K562 (cell line): Measurements from ENCODE around the gene PDIA4. TPM values are rescaled to one million over a fixed set of nuclear protein-coding genes. Genes with fewer than 3 reads are reported as not detected.
A peak's percentile ranks its signal among the peaks of the same experiment; 100 is the strongest.

ENCODE experiments used
- BCOR ChIP-seq: fragments of 450-650 bp; IDR thresholded peaks from 2 replicates; pipeline ENCODE4 v1.6.1; 2016
- CBX1 ChIP-seq: sonication (generic); IDR thresholded peaks from 2 replicates; pipeline ENCODE4 v1.6.1; 2016; ENCODE audit warnings: antibody characterized with exemption, low read depth, mild to moderate bottlenecking
- CREB3 ChIP-seq: fragments of 450-650 bp; conservative IDR thresholded peaks from 2 replicates; pipeline ENCODE4 v1.6.1; 2016; ENCODE audit warnings: missing genetic modification characterization, low read depth, mild to moderate bottlenecking, missing compliant biosample characterization, moderate library complexity
- CXXC5 ChIP-seq: fragments of 250-450 bp; sonication (Bioruptor Pico); IDR thresholded peaks from 2 replicates; pipeline ENCODE4 v1.8.0; 2022; ENCODE audit warnings: inconsistent platforms, mild to moderate bottlenecking, moderate library complexity
- HMGXB4 ChIP-seq: sonication (generic); formaldehyde crosslinking; IDR thresholded peaks from 2 replicates; pipeline ENCODE4 v1.8.1; 2023; ENCODE audit warnings: mild to moderate bottlenecking, missing genetic modification reagents
- HOXB6 ChIP-seq: fragments of 250-450 bp; sonication (Bioruptor Pico); IDR thresholded peaks from 2 replicates; pipeline ENCODE4 v1.5.1; 2022; ENCODE audit warnings: mild to moderate bottlenecking, borderline replicate concordance
- L3MBTL2 ChIP-seq: fragments of 450-650 bp; IDR thresholded peaks from 2 replicates; pipeline ENCODE4 v1.6.1; 2016; ENCODE audit warnings: mild to moderate bottlenecking, moderate library complexity
- NCOA1 ChIP-seq: fragments of 450-650 bp; IDR thresholded peaks from 2 replicates; pipeline ENCODE4 v1.6.1; 2016; ENCODE audit warnings: low read depth
- SMC3 ChIP-seq: conservative IDR thresholded peaks from 2 replicates; pipeline ENCODE4 v1.6.1; 2011; ENCODE audit warnings: low read depth, low read length, improper control_type of control experiment; ENCODE audit not compliant: insufficient read depth
- SRF ChIP-seq, 2 experiments: fragments of 250-450, 450-650 bp in 1 of 2; sonication (Bioruptor Pico) in 1 of 2; sonication (generic) in 1 of 2; formaldehyde crosslinking; IDR thresholded peaks; 2 replicates each; pipeline versions ENCODE4 v1.5.0 to v1.5.1; 2020 to 2022; ENCODE audit warnings: mild to moderate bottlenecking in 1 of 2, missing genetic modification reagents in 1 of 2
- TFAP4 ChIP-seq: sonication (generic); formaldehyde crosslinking; IDR thresholded peaks from 2 replicates; pipeline ENCODE4 v1.8.0; 2022; ENCODE audit warnings: missing genetic modification reagents, mild to moderate bottlenecking, moderate library complexity, borderline replicate concordance
- ZNF589 ChIP-seq: fragments of 200-800 bp; sonication (Bioruptor generic); IDR thresholded peaks from 2 replicates; pipeline ENCODE4 v1.6.1; 2016; ENCODE audit warnings: low read depth, missing genetic modification characterization, missing compliant biosample characterization
- polyA plus RNA-seq, 8 experiments: library from polyadenylated mRNA; depleted of rRNA in 4 of 8; stranded (reverse) in 5 of 8; unstranded in 3 of 8; fragments of >200 nt; fragmentation: Nextera tagmentation in 2 of 8; fragmentation: Illumina TruSeq in 1 of 8; extraction: Ambion mirVana in 2 of 8; extraction: Trizol in 1 of 8; gene quantifications; 2 replicates each; pipeline versions ENCODE4 v1.2.1 to v1.2.3, GENCODE V29; 2011 to 2014; ENCODE audit warnings: inconsistent platforms in 1 of 8, missing spikeins in 1 of 8
- total RNA-seq, 7 experiments: library from RNA; depleted of rRNA in 6 of 7; stranded (reverse); fragments of >200 nt in 6 of 7; fragmentation: Illumina TruSeq in 2 of 7; extraction: Trizol in 2 of 7; gene quantifications; 2 replicates each; pipeline versions ENCODE4 v1.2.1 to v1.2.3, GENCODE V29; 2011 to 2021; ENCODE audit warnings: low replicate concordance in 1 of 7
- TF ChIP-seq, protein P1 (sequence below): sonication (generic); formaldehyde crosslinking; IDR thresholded peaks from 2 replicates; pipeline ENCODE4 v1.8.0; 2022; ENCODE audit warnings: mild to moderate bottlenecking, missing genetic modification reagents
- TF ChIP-seq, protein P2 (sequence below), 2 experiments: fragments of 150-350 bp in 1 of 2; IDR thresholded peaks; 2 replicates each; pipeline ENCODE4 v1.6.1; 2012 to 2016; ENCODE audit warnings: low read depth in 2 of 2, low read length in 2 of 2, mild to moderate bottlenecking in 1 of 2, moderate library complexity in 1 of 2

PDIA4 gene
- total and polyA plus RNA-seq, 9 of the 15 experiments (the other 6 are each of a cell fraction or from before 2014, with no cell fraction given): 9.1 to 175 (median 146) TPM

GRCh38 chr7:149005427-149006344 lies 22.6 kb downstream of the PDIA4 start (continued):
- TF ChIP-seq, protein P1, sequence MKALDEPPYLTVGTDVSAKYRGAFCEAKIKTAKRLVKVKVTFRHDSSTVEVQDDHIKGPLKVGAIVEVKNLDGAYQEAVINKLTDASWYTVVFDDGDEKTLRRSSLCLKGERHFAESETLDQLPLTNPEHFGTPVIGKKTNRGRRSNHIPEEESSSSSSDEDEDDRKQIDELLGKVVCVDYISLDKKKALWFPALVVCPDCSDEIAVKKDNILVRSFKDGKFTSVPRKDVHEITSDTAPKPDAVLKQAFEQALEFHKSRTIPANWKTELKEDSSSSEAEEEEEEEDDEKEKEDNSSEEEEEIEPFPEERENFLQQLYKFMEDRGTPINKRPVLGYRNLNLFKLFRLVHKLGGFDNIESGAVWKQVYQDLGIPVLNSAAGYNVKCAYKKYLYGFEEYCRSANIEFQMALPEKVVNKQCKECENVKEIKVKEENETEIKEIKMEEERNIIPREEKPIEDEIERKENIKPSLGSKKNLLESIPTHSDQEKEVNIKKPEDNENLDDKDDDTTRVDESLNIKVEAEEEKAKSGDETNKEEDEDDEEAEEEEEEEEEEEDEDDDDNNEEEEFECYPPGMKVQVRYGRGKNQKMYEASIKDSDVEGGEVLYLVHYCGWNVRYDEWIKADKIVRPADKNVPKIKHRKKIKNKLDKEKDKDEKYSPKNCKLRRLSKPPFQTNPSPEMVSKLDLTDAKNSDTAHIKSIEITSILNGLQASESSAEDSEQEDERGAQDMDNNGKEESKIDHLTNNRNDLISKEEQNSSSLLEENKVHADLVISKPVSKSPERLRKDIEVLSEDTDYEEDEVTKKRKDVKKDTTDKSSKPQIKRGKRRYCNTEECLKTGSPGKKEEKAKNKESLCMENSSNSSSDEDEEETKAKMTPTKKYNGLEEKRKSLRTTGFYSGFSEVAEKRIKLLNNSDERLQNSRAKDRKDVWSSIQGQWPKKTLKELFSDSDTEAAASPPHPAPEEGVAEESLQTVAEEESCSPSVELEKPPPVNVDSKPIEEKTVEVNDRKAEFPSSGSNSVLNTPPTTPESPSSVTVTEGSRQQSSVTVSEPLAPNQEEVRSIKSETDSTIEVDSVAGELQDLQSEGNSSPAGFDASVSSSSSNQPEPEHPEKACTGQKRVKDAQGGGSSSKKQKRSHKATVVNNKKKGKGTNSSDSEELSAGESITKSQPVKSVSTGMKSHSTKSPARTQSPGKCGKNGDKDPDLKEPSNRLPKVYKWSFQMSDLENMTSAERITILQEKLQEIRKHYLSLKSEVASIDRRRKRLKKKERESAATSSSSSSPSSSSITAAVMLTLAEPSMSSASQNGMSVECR (CRISPR knock-in tag): peak; percentile 65; the same call in 1 of the 2 replicates
- TF ChIP-seq TFAP4 (CRISPR knock-in tag) (peak; percentile 54; the same call in 1 of the 2 replicates), BCOR (no peak), ZNF589 (CRISPR knock-in tag) (no peak), SMC3 (peak; percentile 91), SRF (CRISPR knock-in tag; IDR thresholded peaks at IDR 0.05) (no peak), HMGXB4 (CRISPR knock-in tag) (peak; percentile 27; the same call in 1 of the 2 replicates), HOXB6 (no peak), CBX1 (0 out of 2 replicates have a peak, but pooled peaks have one; percentile 15), CREB3 (no peak), CXXC5 (CRISPR knock-in tag) (0 out of 2 replicates have a peak, but pooled peaks have one; percentile 29), NCOA1 (no peak), L3MBTL2 (peak; percentile 92)
- TF ChIP-seq, protein P2, sequence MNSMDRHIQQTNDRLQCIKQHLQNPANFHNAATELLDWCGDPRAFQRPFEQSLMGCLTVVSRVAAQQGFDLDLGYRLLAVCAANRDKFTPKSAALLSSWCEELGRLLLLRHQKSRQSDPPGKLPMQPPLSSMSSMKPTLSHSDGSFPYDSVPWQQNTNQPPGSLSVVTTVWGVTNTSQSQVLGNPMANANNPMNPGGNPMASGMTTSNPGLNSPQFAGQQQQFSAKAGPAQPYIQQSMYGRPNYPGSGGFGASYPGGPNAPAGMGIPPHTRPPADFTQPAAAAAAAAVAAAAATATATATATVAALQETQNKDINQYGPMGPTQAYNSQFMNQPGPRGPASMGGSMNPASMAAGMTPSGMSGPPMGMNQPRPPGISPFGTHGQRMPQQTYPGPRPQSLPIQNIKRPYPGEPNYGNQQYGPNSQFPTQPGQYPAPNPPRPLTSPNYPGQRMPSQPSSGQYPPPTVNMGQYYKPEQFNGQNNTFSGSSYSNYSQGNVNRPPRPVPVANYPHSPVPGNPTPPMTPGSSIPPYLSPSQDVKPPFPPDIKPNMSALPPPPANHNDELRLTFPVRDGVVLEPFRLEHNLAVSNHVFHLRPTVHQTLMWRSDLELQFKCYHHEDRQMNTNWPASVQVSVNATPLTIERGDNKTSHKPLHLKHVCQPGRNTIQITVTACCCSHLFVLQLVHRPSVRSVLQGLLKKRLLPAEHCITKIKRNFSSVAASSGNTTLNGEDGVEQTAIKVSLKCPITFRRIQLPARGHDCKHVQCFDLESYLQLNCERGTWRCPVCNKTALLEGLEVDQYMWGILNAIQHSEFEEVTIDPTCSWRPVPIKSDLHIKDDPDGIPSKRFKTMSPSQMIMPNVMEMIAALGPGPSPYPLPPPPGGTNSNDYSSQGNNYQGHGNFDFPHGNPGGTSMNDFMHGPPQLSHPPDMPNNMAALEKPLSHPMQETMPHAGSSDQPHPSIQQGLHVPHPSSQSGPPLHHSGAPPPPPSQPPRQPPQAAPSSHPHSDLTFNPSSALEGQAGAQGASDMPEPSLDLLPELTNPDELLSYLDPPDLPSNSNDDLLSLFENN (IDR thresholded peaks at IDR 0.05; ENCODE audit: low read depth in 2 of 2, low read length in 2 of 2): no peak
